Tibial nerve (tissue), 3 donors: Measurements from ENCODE around the gene CDH26.

ENCODE experiments used
- CTCF ChIP-seq, 5 experiments: fragments of 200-600 bp in 3 of 5; fragments of 450-650 bp in 2 of 5; sonication (generic) in 3 of 5; IDR thresholded peaks; one replicate each; pipeline ENCODE4 v1.5.1; 2016 to 2019; ENCODE audit warnings: antibody characterized with exemption in 5 of 5, mild to moderate bottlenecking in 3 of 5, moderate library complexity in 2 of 5
- POLR2A ChIP-seq, 2 donors: fragments of 450-650 bp; IDR thresholded peaks; one replicate each; pipeline ENCODE4 v1.6.1; 2017; ENCODE audit warnings: antibody characterized with exemption in 2 of 2, mild to moderate bottlenecking in 2 of 2, moderate library complexity in 2 of 2

- TF ChIP-seq CTCF (IDR thresholded peaks at IDR 0.05) (no peak), POLR2A (IDR thresholded peaks at IDR 0.05) (no peak)
These were observed 10.0 kb upstream of the CDH26 start for GRCh38 chr20:59948212-59948611.
